HT1080 (cell line): Measurements from ENCODE around the gene JPH3. TPM values are rescaled to one million over a fixed set of nuclear protein-coding genes. Genes with fewer than 3 reads are reported as not detected.

Source experiments
- DNase-seq: peaks from one replicate; pipeline ENCODE4 v3.0.0-alpha.2; 2015; ENCODE audit warnings: low read depth
- total RNA-seq: library from RNA; depleted of rRNA; stranded (reverse); fragments of >200 nt; shearing (Covaris generic); gene quantifications from 2 replicates; pipeline ENCODE4 v1.2.3, GENCODE V29; 2014

JPH3 gene
- total RNA-seq, 1 experiment from 2014 or later = not detected

DNA sequence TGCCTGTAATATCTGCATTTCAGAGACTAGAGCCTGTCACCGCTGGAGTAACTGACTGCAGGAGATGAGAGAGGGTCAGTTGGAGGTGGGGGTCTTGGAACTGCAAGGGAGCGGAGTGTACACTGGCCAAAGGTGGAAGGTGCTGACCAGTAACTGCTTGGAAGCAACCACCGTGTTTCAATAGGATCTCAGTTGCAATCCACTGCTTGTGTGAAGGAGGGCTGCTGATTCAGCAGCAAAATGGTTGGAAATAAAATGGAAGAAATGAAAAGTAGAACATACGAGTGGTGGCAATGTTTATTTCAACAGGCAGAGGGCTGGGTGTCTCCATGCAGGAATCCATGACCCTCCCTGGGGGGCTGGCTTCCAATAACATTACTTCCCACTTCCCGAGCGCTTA, 2.1 kb upstream of the JPH3 start:
- DNase-seq = no peak

DNA sequence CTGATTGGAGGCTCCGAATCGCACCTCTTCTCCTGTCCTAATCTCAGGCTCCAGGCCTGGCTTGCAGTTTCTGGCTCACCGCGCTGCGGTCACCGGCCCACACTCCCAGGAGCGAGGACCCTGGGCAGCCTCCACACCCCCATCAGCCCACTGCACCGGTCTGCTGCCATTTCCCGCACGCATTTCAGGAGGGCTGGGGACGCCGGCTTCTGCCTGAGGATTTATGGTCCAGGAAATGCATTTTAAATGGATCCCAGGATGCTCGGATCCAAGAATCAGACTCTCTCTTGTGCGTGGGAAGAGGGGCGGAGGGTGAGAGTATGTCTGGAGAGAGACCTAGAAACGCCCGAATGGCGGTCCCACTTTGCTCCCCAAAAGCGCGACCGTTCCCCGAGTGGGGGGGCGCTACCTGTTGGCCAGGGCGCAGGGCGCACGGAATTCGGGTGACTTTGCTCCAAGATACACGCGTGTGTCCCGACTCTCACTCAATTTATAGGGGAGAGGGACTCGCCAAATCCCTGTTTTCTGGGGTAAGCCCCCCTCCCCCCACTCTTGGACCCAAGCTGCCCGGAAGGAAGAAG, 817 bp upstream of the JPH3 start:
- no peak for DNase-seq

DNA sequence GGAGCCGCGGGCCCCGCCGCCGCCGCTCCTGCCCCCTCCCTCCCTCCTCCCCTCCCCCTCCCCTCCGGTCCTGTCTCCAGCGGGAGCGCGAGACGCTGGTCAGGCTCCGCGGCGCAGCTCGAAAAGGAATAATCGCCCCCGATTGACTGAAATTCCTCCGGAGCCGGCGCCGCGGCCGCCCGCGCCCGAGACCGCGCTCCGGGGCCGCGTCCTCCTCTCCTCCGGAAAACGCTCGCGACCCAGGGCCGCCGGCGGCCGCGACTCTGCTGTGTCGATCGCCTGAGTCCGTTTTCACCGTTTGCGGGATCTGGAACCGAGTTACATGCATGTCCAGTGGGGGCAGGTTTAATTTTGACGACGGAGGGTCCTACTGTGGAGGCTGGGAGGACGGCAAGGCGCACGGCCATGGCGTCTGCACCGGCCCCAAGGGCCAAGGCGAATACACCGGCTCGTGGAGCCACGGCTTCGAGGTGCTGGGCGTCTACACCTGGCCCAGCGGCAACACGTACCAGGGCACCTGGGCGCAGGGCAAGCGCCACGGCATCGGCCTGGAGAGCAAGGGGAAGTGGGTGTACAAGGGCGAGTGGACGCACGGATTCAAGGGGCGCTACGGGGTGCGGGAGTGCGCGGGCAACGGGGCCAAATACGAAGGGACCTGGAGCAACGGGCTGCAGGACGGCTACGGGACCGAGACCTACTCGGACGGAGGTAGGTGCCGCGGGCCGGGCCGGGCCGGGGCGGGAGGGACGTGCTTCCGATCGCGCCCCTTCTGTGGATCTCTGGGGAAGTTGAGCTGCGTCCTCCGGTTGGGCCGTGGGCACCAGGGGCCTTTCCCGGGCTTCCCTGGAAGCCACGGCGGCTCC, 744 bp downstream of the JPH3 start:
- DNase-seq = no peak

DNA sequence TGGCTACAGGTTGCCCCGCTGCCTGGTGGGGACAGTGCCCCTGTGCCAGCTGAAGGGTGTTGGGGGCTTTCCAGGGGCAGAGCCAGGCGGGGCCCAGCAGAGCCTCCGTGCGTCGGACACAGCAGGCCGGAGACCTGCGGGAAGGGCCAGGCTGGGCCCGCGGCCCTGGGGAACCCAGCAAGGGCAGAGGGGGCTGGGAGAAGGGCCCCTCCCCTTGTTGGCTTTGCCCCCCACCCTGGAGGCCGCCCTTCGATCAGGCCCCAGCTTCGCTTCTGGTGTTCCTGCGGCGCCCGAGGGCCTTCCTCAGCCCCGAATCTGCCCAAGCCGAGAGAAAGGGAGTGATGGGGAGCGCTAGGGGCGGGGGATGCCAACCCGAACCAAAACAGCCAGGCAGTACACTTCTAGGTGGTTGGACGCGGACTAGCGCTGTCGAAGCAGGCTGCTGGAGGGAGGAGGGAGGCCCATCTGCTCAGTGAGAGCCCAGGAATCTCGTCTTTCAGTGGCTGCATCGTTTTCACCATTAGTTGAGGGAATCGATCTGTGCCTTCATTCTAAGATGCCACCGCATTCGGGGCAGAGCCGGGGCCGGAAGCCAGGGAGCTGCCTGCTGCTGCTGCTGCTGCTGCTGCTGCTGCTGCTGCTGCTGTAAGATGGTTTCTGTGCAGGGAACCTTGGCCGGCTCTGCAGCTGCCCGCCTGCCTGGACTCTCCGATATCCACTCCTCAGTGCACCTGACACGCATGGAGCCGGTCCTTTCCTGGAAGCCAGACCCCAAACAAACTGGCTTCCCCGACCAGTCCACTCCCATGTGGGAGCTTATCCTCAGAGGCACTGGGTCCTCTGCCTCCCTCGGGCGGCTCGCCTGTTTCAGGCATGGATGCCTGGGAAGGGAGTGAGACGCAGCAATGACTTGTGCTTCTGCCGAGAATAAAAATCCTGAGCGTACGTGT, 1.7 kb downstream of the JPH3 start:
- DNase-seq = no peak

DNA sequence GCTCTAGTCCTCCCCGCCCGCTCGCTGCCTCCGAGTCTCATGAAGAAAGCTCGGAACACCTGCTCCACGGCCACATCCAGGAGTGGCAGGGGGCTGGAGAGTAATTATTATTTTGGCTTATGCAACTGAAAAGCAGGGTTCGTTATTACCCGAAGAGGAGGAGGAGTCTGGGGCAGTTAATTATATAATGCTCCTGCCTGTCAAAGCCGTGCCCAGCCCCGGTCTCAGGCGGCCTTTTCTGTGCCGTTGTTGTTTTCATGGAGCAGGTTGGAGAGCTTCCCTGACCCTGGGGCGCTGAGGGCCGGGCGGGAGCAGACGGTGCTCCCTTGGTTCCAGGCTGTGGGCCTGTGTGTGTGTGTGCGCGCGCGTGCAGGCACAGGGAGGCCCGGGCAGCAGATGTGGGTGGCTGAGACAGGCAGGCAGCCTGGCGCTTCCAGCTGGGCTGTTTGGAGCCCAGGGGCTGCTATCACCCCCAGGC, 2.4 kb downstream of the JPH3 start:
- no peak for DNase-seq

DNA sequence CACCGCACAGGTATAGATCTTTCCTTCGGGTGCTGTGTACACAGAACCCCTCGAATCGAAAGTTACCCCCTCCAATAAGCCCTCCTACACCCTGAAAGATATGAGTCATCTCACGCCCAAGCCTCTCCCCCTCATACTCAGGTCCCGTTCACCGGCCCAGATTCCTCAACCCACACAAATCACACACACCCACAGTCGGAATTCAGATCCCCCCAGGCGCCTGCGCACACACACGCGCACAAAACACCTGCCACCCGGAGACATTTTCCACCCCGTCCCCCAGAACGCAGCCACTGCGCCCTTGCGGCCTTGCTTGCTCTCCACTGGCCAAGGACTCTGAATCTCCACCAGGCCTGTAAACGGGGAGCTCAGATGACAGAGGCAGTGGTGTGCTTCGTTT, 4.9 kb downstream of the JPH3 start:
- DNase-seq = no peak

DNA sequence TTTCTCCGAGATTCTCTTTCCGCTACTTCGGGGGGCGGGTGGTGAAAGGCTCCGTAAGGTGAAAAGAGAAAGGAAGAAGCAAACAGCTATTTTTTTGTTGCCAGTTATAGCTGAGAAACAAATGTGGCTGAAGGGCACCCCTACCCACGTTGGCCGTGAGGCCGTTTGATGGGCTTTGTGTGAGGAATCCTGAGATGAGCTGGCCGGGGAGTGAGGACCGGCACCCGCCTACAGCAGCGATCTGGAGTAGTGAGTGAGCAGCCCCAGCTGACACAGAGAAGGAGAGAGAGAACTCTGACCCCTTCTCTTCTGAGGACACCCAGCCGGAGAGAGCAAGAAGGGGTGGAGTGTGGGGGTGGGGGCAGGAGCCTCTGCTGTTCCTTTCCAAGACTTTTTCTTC, 5.6 kb downstream of the JPH3 start:
- no peak for DNase-seq

DNA sequence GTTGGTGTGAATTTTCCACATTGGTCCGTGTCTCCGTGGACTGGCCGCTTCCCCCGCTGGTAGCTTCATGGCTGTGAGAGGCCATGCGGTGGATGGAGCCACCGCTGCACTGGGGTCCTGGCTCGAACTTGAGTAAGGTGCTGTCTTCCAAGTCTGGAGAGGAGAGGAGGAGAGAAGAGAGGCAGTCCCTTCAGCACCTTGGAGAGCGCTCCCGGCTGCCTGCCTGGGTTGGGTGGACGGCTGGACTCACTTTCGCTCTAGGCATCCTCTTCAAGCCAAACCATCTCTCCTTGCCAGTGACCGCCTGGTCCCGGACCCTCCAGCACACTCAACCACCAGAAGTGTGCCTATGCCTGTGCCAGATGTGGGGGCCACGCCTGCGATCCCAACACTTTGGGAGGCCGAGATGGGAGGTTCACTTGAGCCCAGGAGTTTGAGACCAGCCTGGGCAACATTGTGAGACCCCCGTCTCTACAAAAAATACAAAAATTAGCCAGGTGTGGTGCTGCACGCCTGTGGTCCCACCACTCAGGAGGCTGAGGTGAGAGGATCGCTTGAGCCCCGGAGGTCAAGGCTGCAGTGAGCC, 6.2 kb downstream of the JPH3 start:
- peak; percentile 50 for DNase-seq

DNA sequence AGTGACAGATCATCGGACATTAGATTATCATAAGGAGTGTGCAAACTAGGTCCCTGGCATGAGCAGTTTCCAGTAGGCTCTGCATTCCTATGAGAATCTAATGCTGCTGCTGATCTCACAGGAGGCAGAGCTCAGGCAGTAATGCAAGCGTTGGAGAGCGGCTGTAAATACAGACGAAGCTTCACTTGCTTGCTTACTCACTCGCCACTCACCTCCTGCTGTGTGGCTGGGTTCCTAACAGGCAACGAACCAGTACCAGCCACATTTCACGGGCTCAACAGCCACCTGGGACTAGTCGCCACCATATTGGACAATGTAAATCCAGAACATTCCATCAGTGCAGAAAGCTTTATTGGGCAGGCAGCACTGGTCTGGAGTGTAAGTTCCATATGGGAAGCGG, 7.7 kb downstream of the JPH3 start:
- no peak for DNase-seq

DNA sequence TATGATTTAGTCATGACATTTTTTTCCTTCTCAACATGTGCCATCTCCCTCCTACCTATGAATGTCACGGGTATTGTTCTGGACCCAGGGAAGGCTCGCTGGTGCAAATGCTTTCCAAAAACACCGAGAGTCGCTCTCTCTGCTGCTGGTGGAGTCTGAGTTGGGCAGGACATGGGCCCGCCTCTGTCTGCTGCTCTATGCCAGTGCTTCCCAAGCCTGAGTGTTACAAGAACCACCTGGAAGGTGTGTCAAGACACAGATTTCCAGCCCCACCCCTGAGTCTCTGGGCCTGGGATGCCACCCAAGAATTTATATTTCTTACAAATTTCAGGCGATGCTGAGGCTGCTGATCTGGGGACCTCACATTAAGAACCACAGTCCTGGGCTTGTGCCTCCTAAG, 9.1 kb downstream of the JPH3 start:
- DNase-seq = no peak

DNA sequence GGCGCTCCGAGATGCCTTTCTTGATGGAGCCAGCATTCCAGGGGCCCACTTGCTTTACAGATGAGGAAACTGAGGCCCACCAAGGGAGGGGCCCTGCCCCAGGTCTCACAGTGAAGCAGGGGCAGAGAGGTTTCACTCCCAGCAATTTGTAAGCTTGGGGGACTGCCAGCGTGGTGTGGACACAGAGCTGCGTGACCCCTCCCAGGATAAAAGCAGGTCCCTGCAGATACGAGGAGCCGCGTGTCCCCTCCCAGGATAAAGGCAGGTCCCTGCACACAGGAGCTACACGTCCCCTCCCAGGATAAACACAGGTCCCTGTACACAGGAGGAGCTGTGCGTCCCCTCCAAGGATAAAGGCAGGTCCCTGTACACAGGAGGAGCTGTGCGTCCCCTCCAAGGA, 11.7 kb downstream of the JPH3 start:
- no peak for DNase-seq

DNA sequence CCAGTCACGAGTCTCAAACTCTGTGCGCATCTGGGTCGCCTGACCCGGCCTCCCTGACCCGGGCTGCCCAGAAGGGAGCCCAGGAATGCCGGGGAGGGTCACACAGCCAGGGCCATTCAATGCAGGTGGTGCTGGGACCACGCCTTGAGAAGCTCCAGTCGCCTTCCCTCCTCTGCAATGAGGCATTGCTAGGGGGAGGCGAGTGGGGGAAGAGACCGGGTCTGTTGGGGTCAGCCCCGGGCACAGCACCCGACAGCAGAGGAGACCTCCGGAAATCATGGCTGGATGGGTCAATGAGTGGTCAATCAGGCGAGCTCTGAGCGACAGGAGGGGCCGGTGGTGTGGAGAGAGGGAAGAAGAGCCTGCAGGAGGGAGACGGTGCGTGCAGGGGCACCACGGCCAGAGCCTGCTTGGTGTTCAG, 13.3 kb downstream of the JPH3 start:
- DNase-seq = no peak

DNA sequence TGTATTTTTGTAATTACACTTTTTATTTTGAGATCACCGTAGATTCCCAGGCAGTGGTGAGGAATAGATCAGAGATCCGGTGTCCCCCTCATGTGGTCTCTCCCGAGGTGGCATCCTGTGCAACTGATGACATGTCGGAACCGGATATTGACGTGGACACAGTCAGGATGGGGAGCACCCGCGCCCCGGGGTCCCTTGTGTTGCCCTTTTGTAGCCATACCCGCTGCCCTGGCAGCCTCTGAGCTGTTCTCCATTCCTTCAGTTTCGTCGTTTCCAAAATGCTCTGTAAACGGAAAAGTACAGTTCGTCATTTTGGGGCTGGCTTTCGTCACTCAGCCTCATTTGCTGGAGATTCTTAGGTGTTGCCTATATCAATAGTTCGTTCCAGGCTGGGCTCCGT, 14.2 kb downstream of the JPH3 start:
- no peak for DNase-seq

DNA sequence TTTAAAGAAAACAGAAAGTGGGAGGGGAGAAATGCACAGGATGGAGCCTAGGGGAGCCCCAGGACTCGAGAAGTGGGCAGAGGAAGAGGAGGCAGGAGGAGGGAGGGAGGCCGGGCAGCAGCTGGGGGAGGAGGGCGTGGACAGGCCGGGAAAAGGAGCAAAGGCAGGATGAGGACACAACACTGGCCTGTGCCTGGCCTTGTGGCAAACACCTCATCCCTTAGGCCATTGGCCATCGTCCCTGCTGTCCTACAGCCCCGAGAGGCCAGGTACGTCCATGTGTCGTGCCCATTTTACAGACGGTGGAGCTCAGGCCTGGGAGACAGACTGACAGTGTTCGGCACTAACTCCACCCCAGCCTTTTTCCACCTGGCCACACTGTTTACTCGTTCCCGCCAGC, 15.9 kb downstream of the JPH3 start:
- no peak for DNase-seq

DNA sequence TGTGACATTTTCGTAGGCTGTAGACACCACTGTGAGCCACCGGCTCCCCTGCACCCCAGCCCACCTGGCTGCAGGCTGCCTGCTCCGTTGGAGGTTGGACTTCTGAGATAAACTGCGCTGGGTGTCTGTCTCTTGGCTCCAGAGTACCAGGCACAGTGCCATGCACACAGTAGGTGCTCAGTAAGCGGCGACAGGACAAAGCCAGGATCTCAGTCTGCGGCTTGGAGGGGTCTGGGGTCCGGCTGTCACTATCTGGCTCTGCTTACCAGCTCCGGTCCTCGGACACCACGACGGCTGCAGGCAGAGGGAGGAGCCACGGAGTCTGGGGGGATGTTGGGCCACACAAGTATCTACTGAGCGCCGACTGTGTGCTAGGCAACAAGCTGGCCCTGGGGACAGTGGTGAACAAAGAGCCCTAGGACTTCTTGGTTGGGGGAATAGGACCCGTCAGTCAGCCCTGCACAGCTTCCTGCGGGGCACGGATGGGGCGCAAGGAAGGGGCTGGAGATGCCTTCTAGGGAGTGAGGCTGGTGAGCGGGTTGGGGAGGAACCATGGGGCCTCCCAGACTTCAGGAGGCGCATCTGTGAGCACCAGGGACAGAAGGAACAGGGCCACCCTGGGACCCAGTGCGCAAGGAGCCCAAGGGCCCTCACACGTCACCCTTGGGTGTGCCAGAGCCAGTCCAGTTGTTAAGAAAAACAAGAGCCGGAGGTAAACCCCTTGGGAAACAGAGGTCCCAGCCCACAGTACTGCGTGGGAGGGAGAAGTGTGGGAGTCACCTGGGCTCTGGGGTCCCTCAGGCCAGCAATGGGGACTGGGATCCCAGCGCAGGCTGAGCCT, 17.3 kb downstream of the JPH3 start:
- no peak for DNase-seq

DNA sequence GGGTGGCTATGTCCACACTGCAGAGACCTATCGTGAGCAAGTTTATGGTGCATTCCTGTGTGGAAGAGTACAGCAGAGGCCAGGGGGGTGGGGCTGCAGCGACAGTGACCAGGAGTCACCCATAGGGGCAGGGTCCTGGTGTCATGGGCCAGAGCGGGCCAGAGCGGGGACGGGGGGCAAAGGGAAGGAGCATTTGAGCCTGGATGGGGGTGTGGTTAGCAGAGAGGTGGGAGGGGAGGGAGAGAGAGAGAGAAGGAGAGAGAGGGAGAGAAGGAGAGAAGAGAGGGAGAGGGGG, 17.8 kb downstream of the JPH3 start:
- DNase-seq = no peak

DNA sequence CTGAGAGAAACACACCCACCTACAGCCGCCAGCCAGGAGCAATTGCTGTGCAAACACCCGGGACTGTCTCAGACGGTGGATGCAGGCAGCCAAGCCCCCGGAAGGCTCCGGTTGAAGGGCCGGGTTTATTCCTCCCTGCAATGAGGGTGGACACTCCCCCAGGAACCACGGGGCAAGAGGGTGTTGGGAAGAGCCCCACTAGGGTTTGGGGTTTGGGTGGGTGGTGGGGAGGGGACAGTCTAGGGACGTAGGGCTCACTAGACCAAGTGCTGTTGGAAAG, 19.2 kb downstream of the JPH3 start:
- no peak for DNase-seq

DNA sequence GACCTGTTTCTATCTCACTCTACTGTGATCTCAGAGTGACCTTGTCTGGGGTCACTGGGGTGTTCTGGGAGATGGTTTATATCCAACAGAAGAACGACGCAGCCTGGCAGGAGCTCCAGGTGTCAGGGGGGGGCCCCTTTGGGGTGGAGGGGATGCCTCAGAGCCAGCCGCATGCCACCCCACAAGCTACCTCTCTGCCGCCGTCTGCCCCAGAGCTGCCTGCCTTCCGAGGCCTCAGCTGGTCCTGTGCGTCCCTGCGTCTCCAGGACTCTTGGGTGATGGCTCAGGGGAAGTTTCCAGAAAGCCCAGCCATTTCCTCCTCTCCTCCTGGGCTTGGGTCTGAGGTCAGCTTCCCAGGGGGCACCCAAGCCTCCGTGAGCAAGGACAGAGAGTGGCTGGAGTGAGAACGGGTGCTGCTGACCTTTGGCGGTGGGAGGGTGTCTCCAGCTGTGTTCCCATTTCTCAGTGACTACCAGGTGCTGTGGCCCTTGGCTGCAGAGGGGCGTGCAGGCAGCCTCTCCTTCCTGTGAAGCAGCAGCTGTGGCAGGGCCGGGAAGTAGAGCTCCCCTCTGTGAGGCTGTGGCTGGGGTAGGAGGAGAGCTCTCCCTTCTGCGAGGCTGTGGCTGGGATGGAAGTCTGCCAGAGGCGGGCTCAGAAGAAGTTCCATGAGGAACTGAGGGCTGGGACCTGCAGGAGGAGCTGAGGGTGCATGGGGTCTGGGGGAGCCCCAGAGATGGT, 19.8 kb downstream of the JPH3 start:
- DNase-seq = no peak

DNA sequence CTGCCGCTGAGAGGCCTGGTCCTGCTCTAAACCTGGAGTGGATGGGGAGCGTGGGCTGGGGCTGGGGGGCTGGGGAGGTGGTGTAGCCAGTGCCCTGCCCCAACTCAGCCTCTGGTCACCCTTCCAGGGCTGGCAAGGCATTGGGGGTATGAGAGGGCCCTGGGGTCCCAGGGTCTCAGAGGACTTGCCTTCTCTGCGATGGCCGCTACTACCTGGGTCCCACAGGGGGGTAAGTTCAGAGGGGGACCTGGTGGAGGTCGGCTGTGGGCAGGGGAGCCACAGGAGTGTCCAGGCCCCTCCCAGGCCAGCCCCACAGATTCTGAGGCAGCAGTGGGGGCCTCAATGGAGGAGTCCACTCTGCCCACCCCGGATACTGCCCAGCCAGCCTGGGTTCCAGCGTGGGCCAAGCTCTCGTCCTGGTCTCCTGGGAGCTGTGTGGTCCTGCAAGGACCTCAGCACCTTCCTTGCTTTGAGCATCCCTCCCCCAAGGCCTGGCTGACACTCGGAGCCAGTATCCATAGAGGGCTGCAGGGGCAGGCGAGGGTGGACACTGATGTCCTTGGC, 20.5 kb downstream of the JPH3 start:
- no peak for DNase-seq

DNA sequence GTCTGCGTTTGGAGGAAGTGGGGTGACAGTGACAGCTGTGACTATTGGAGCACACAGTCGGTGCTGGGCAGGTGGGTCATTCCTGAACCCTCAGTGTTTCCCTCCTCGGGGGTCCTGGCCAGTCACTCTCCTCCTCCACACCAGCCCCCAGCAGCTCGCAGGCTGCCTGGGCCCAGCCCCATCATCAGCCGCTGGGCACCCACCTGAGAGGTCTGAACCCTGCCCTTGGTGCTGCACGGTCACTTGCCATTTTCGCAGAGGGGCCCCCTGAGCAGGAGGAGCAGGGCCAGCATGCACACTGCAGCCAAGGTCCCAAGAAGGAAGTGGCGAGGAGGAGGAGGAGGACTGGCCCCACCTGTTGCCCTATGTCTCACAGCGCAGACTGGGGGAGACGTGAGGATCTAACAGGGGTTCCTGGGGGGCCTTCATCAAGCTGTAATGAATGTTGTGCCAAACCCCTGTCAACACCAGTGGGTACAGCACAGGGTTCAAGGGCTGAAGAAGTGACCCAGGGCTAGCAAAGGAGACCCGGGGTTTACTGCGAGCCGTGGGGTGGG, 23.0 kb downstream of the JPH3 start:
- DNase-seq = no peak
